HG02588 (cell line): ENCODE data around the gene ZBTB20.
A peak's percentile ranks its signal among the peaks of the same experiment; 100 is the strongest.

Experiments used
- ATAC-seq: cut with Tn5 transposase; IDR thresholded peaks from one replicate; pipeline ENCODE4 v1.9.1; 2021; ENCODE audit warnings: mild to moderate bottlenecking, moderate library complexity; ENCODE audit not compliant: unreplicated experiment

ZBTB20 gene

GRCh38 chr3:115022199-115022598 is 124.9 kb downstream of the ZBTB20 start:
- no peak for ATAC-seq

GRCh38 chr3:115021061-115021460 is 126.0 kb downstream of the ZBTB20 start:
- no peak for ATAC-seq

- ATAC-seq, result no peak
Measured at GRCh38 chr3:115019900-115020299, 127.2 kb downstream of the ZBTB20 start.

GRCh38 chr3:115018694-115019093 is 128.4 kb downstream of the ZBTB20 start:
- ATAC-seq, result no peak

GRCh38 chr3:115007966-115008365 is 139.1 kb downstream of the ZBTB20 start:
- no peak for ATAC-seq

- ATAC-seq, result no peak
Measured at GRCh38 chr3:115004201-115005140, 142.6 kb downstream of the ZBTB20 start.

- ATAC-seq, result no peak
Measured at GRCh38 chr3:114998971-114999579, 148.0 kb downstream of the ZBTB20 start.

- ATAC-seq, result no peak
Measured at GRCh38 chr3:114994554-114995341, 152.3 kb downstream of the ZBTB20 start.

GRCh38 chr3:114985776-114986175 is 161.3 kb downstream of the ZBTB20 start:
- ATAC-seq, result no peak

GRCh38 chr3:114983248-114983647 is 163.8 kb downstream of the ZBTB20 start:
- ATAC-seq, result no peak

GRCh38 chr3:114974387-114974786 is 172.7 kb downstream of the ZBTB20 start:
- ATAC-seq, result peak; percentile 97

GRCh38 chr3:114973536-114973935 is 173.6 kb downstream of the ZBTB20 start:
- no peak for ATAC-seq

- ATAC-seq, result no peak
Measured at GRCh38 chr3:114967168-114967567, 179.9 kb downstream of the ZBTB20 start.

GRCh38 chr3:114962189-114962588 is 184.9 kb downstream of the ZBTB20 start:
- no peak for ATAC-seq

- ATAC-seq, result no peak
Measured at GRCh38 chr3:114958930-114959329, 188.2 kb downstream of the ZBTB20 start.

GRCh38 chr3:114953800-114954199 is 193.3 kb downstream of the ZBTB20 start:
- no peak for ATAC-seq

- no peak for ATAC-seq
Measured at GRCh38 chr3:114953215-114953799, 193.8 kb downstream of the ZBTB20 start.

GRCh38 chr3:114942773-114943172 is 204.3 kb downstream of the ZBTB20 start:
- no peak for ATAC-seq

- no peak for ATAC-seq
Measured at GRCh38 chr3:114941626-114942309, 205.3 kb downstream of the ZBTB20 start.

- no peak for ATAC-seq
Measured at GRCh38 chr3:114939920-114940319, 207.2 kb downstream of the ZBTB20 start.
